H9 (cell line): Measurements from ENCODE around the gene BTBD3. TPM values are rescaled to one million over a fixed set of nuclear protein-coding genes. Genes with fewer than 3 reads are reported as not detected.

Source experiments
- DNase-seq: peaks from one replicate; pipeline ENCODE4 v3.0.0-alpha.2; 2017
- H2AFZ ChIP-seq: one replicate; pipeline ENCODE4 v1.6.1; 2013; ENCODE audit warnings: mild to moderate bottlenecking, low read length, control low read depth, moderate library complexity
- H2AK5ac ChIP-seq: 2 replicates; pipeline ENCODE4 v1.6.1; 2013; ENCODE audit warnings: low read length, control low read depth, mixed read lengths; ENCODE audit not compliant: insufficient read length
- H2BK120ac ChIP-seq: one replicate; pipeline ENCODE4 v1.6.1; 2013; ENCODE audit warnings: low read depth, mild to moderate bottlenecking, low read length, control low read depth, inconsistent platforms; ENCODE audit not compliant: poor library complexity, severe bottlenecking
- H2BK12ac ChIP-seq: 2 replicates; pipeline ENCODE4 v1.6.1; 2013; ENCODE audit warnings: low read length, control low read depth, mixed read lengths, low read depth; ENCODE audit not compliant: insufficient read length
- H2BK15ac ChIP-seq: 2 replicates; pipeline ENCODE4 v1.6.1; 2013; ENCODE audit warnings: low read depth, low read length, control low read depth
- H2BK20ac ChIP-seq: one replicate; pipeline ENCODE4 v1.6.1; 2013; ENCODE audit warnings: low read depth, mild to moderate bottlenecking, low read length, control low read depth, inconsistent platforms; ENCODE audit not compliant: poor library complexity, severe bottlenecking
- H2BK5ac ChIP-seq: 2 replicates; pipeline ENCODE4 v1.6.1; 2013; ENCODE audit warnings: low read length, control low read depth, mixed read lengths; ENCODE audit not compliant: insufficient read length
- H3K14ac ChIP-seq: 2 replicates; pipeline ENCODE4 v1.6.1; 2013; ENCODE audit warnings: low read length, control low read depth; ENCODE audit not compliant: insufficient read depth
- H3K18ac ChIP-seq: 2 replicates; pipeline ENCODE4 v1.6.1; 2013; ENCODE audit warnings: low read depth, mild to moderate bottlenecking, mixed read lengths, low read length, control low read depth; ENCODE audit not compliant: insufficient read length
- H3K23ac ChIP-seq: 2 replicates; pipeline ENCODE4 v1.6.1; 2013; ENCODE audit warnings: low read length, control low read depth, mixed read lengths, low read depth; ENCODE audit not compliant: insufficient read length
- H3K23me2 ChIP-seq: 2 replicates; pipeline ENCODE4 v1.6.1; 2013; ENCODE audit warnings: low read depth, mild to moderate bottlenecking, mixed read lengths, low read length, control low read depth; ENCODE audit not compliant: insufficient read length, poor library complexity, severe bottlenecking
- H3K27ac ChIP-seq: 2 replicates; pipeline ENCODE4 v1.5.1; 2013; ENCODE audit warnings: low read length, control low read depth, mixed read lengths, low read depth; ENCODE audit not compliant: insufficient read length
- H3K27me3 ChIP-seq: 2 replicates; pipeline ENCODE4 v1.6.1; 2013; ENCODE audit warnings: low read length, control low read depth, inconsistent platforms; ENCODE audit not compliant: insufficient read depth
- H3K4ac ChIP-seq: 2 replicates; pipeline ENCODE4 v1.6.1; 2013; ENCODE audit warnings: low read depth, mild to moderate bottlenecking, control low read depth, inconsistent platforms, low read length, moderate library complexity
- H3K4me1 ChIP-seq: 2 replicates; pipeline ENCODE4 v1.6.1; 2013; ENCODE audit warnings: low read length, control low read depth, inconsistent platforms; ENCODE audit not compliant: insufficient read depth
- H3K4me2 ChIP-seq: 2 replicates; pipeline ENCODE4 v1.6.1; 2013; ENCODE audit warnings: low read length, control low read depth, mixed read lengths; ENCODE audit not compliant: insufficient read length, insufficient read depth
- H3K56ac ChIP-seq: 2 replicates; pipeline ENCODE4 v1.6.1; 2013; ENCODE audit warnings: low read depth, mild to moderate bottlenecking, mixed read lengths, low read length, control low read depth; ENCODE audit not compliant: insufficient read length
- H3K79me1 ChIP-seq: 2 replicates; pipeline ENCODE4 v1.6.1; 2013; ENCODE audit warnings: low read depth, mild to moderate bottlenecking, moderate library complexity, low read length, control low read depth, inconsistent platforms; ENCODE audit not compliant: insufficient read depth, poor library complexity, severe bottlenecking
- H3K79me2 ChIP-seq: 2 replicates; pipeline ENCODE4 v1.6.1; 2013; ENCODE audit warnings: low read length, control low read depth, inconsistent platforms; ENCODE audit not compliant: insufficient read depth
- H3K9ac ChIP-seq: 2 replicates; pipeline ENCODE4 v1.6.1; 2013; ENCODE audit warnings: low read length, control low read depth, mixed read lengths; ENCODE audit not compliant: insufficient read length; ENCODE audit errors: extremely low read depth
- H3K9me3 ChIP-seq: one replicate; pipeline ENCODE4 v1.6.1; 2013; ENCODE audit warnings: low read depth, low read length, inconsistent platforms; ENCODE audit not compliant: control insufficient read depth
- H3T11ph ChIP-seq: one replicate; pipeline ENCODE4 v1.6.1; 2013; ENCODE audit warnings: mild to moderate bottlenecking, low read length, control low read depth, inconsistent platforms
- H4K20me1 ChIP-seq: one replicate; pipeline ENCODE4 v1.6.1; 2013; ENCODE audit not compliant: control insufficient read depth, insufficient read length, insufficient read depth
- H4K5ac ChIP-seq: 2 replicates; pipeline ENCODE4 v1.6.1; 2013; ENCODE audit warnings: low read depth, mild to moderate bottlenecking, mixed read lengths, low read length, control low read depth; ENCODE audit not compliant: insufficient read length
- H4K8ac ChIP-seq: replicated peaks from 2 replicates; pipeline ENCODE4 v1.6.1; 2013; ENCODE audit warnings: low read length, control low read depth, mixed read lengths, low read depth; ENCODE audit not compliant: insufficient read length
- H4K91ac ChIP-seq: 2 replicates; pipeline ENCODE4 v1.6.1; 2013; ENCODE audit warnings: low read depth, mild to moderate bottlenecking, moderate library complexity, mixed read lengths, low read length, control low read depth; ENCODE audit not compliant: insufficient read length
- H3K27ac Mint-ChIP-seq, 3 experiments: 2 replicates in 2 of 3; 3 replicates in 1 of 3; pipeline ENCODE4 v1.8.0; 2020 to 2021; ENCODE audit warnings: mixed read lengths in 3 of 3, mild to moderate bottlenecking in 1 of 3, moderate library complexity in 1 of 3
- H3K27me3 Mint-ChIP-seq: 2 replicates; pipeline ENCODE4 v1.8.0; 2021; ENCODE audit warnings: low read depth, mild to moderate bottlenecking, moderate library complexity, mixed read lengths
- H3K36me3 Mint-ChIP-seq, 3 experiments: 2 replicates in 2 of 3; 3 replicates in 1 of 3; pipeline ENCODE4 v1.8.0; 2020 to 2021; ENCODE audit warnings: low read depth in 3 of 3, mixed read lengths in 3 of 3; ENCODE audit not compliant: insufficient read depth in 1 of 3
- H3K4me1 Mint-ChIP-seq, 2 experiments: 2 replicates each; pipeline ENCODE4 v1.8.0; 2020; ENCODE audit warnings: mixed read lengths in 2 of 2
- H3K4me3 Mint-ChIP-seq, 2 experiments: 2 replicates in 1 of 2; 3 replicates in 1 of 2; pipeline ENCODE4 v1.8.0; 2020 to 2021; ENCODE audit warnings: mild to moderate bottlenecking in 2 of 2, mixed read lengths in 2 of 2, moderate library complexity in 1 of 2
- H3K9me3 Mint-ChIP-seq, 2 experiments: 2 replicates in 1 of 2; 3 replicates in 1 of 2; pipeline ENCODE4 v1.8.0; 2020; ENCODE audit warnings: mild to moderate bottlenecking in 2 of 2, mixed read lengths in 2 of 2, moderate library complexity in 1 of 2
- WGBS: extraction: QIAGEN DNeasy Blood & Tissue Kit; methylation state at CpG from one replicate; pipeline ENCODE4 v1.1.7; 2013; ENCODE audit warnings: missing lambda C conversion rate, low lambda C conversion rate, mixed read lengths; ENCODE audit not compliant: insufficient read length; ENCODE audit errors: extremely low coverage; 5-methylcytosine and 5-hydroxymethylcytosine counted together
- total RNA-seq: library from RNA; stranded (reverse); gene quantifications from 2 replicates; pipeline ENCODE4 v1.2.1, GENCODE V29; 2021
- TF ChIP-seq, protein P1 (sequence below): fragments of 200-600 bp; sonication (generic); conservative IDR thresholded peaks from 3 replicates; pipeline ENCODE4 v1.8.0; 2021; ENCODE audit warnings: antibody characterized with exemption, mild to moderate bottlenecking

Gene BTBD3
- total RNA-seq, 1 experiment from 2014 or later: 62.1 TPM

DNA sequence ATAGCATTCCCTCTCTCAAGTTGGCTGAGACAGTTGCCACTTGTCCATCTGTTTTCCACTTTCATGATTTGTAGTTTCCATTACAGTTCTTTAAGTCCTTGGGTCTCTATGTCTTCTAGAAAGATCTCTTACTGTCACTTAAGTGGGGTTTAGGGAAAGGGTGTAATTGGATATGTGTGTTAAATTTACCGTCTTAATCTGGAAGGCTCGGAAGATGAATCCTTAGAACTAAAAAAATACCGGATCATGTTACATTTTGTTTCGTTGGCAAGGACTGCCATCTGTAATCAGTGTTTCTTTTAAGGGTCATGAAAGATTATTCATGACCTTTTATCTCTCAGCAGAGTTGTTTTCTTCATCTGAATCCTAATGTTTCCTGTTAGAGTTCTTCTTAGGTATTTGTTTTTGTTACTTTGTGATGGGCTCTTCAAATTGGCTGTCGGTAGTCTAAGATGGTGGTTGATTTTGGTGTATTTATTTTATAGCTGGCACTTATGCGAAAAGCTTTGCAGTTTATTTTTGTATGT, 21.8 kb upstream of the BTBD3 start:
- H3K18ac ChIP-seq: no peak overlapping the region
- H3K14ac ChIP-seq: no peak overlapping the region
- Mint-ChIP-seq H3K27me3 (no peaks in the 10 kb centered on the region), H3K9me3 (no peaks in the 10 kb centered on the region), H3K4me3 (no peak overlapping the region), H3K36me3 (peaks cover 0 to 10% (median 3%) of the 10 kb centered on the region in 3 experiments; a peak in 2 of 7 replicates), H3K27ac (no peak overlapping the region), H3K4me1 (peaks cover 46 to 50% of the 10 kb centered on the region in 2 experiments)
- H2AK5ac ChIP-seq: no peak overlapping the region
- no peaks in the 10 kb centered on the region; the same call in 1 of the 2 replicates for H3K4me1 ChIP-seq
- peaks cover 5% of the 10 kb centered on the region for H3K23me2 ChIP-seq
- H3K4ac ChIP-seq: no peak overlapping the region
- no peak overlapping the region for H2BK120ac ChIP-seq
- H2BK12ac ChIP-seq: no peak overlapping the region
- H3K9me3 ChIP-seq: no peaks in the 10 kb centered on the region
- no peak overlapping the region for H3K27ac ChIP-seq
- H4K8ac ChIP-seq: no peak overlapping the region
- no peak overlapping the region for H3K23ac ChIP-seq
- no peak for DNase-seq
- H4K20me1 ChIP-seq: no peaks in the 10 kb centered on the region
- no CpG with 5 or more reads among the region's 6 CpGs for WGBS
- no peak overlapping the region for H3K56ac ChIP-seq
- no peak overlapping the region for H3K4me2 ChIP-seq
- no peak overlapping the region for H4K5ac ChIP-seq
- H3K9ac ChIP-seq: no peak overlapping the region
- H2BK5ac ChIP-seq: no peak overlapping the region
- H2BK15ac ChIP-seq: no peak overlapping the region
- H3T11ph ChIP-seq: no peak overlapping the region
- H3K79me1 ChIP-seq: peaks cover 3% of the 10 kb centered on the region
- no peak overlapping the region for H4K91ac ChIP-seq
- H3K27me3 ChIP-seq: no peaks in the 10 kb centered on the region
- H2AFZ ChIP-seq: no peak overlapping the region
- no peak overlapping the region for H2BK20ac ChIP-seq
- TF ChIP-seq, protein P1, sequence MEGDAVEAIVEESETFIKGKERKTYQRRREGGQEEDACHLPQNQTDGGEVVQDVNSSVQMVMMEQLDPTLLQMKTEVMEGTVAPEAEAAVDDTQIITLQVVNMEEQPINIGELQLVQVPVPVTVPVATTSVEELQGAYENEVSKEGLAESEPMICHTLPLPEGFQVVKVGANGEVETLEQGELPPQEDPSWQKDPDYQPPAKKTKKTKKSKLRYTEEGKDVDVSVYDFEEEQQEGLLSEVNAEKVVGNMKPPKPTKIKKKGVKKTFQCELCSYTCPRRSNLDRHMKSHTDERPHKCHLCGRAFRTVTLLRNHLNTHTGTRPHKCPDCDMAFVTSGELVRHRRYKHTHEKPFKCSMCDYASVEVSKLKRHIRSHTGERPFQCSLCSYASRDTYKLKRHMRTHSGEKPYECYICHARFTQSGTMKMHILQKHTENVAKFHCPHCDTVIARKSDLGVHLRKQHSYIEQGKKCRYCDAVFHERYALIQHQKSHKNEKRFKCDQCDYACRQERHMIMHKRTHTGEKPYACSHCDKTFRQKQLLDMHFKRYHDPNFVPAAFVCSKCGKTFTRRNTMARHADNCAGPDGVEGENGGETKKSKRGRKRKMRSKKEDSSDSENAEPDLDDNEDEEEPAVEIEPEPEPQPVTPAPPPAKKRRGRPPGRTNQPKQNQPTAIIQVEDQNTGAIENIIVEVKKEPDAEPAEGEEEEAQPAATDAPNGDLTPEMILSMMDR: no peak
- H3K79me2 ChIP-seq: peaks cover 22% of the 10 kb centered on the region; the same call in 1 of the 2 replicates
